SKM-1 treated with dmso at 0.1 percent for 144 hours (cell line): Measurements from ENCODE around the gene HEPACAM.
"Not testable (repeated sequence)": the region's sequence is repeated elsewhere in the genome, so short reads cannot be mapped to it uniquely, and the experiment has no call there.

Experiments
- DNase-seq: peaks from one replicate; lab custom pipeline; 2025; ENCODE audit not compliant: unreplicated experiment; lab: John Stamatoyannopoulos, UW

Gene HEPACAM, protein sequence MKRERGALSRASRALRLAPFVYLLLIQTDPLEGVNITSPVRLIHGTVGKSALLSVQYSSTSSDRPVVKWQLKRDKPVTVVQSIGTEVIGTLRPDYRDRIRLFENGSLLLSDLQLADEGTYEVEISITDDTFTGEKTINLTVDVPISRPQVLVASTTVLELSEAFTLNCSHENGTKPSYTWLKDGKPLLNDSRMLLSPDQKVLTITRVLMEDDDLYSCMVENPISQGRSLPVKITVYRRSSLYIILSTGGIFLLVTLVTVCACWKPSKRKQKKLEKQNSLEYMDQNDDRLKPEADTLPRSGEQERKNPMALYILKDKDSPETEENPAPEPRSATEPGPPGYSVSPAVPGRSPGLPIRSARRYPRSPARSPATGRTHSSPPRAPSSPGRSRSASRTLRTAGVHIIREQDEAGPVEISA

GRCh38 chr11:124935548-124936514 is at the start of gene HEPACAM:
HEPACAM (minus strand) TSS chr11:124936047; CDS start chr11:124936006, 41 bp downstream.
- no peak for DNase-seq

GRCh38 chr11:124984512-124984854 is 48.6 kb upstream of the HEPACAM start:
- DNase-seq, result no peak

GRCh38 chr11:124983674-124984511 is 48.0 kb upstream of the HEPACAM start:
- no peak for DNase-seq

DNA sequence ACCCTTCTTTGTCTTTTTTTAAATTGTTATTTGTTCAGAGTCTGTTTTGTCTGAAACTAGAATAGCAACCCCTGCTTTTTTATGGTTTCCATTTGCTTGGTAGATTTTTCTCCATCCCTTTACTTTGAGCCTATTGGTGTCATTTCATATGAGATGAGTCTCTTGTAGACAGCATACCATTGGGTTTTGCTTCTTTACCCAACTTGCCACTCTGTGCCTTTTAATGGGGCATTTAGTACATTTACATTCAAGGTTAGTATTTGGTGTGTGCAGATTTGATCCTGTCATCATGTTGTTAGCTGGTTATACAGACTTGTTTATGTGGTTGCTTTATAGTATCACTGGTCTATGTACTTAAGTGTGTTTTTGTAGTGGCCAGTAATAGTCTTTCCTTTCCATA is 46.2 kb upstream of the HEPACAM start:
- DNase-seq, result no peak

GRCh38 chr11:124978316-124978715 is 42.5 kb upstream of the HEPACAM start:
- no peak for DNase-seq

GRCh38 chr11:124977006-124977405 is 41.2 kb upstream of the HEPACAM start:
- DNase-seq, result no peak

DNA sequence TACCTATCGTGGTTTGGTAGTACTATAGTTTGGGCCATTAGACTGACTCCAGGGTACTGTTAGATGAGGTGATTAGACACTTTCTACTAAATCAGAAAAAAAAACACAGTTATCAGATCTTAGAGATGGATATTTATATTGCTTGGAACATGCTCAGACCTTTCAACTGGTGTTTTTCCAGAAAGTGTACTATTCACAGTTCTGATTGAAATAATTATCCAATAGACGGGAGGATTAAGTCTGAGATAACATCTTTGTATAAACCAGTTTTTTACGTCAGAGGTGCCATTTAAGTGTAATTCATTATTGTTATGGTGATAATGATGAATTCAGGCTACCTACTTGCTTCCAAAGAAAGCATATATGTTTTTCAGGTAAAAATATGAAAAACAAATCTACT is 40.7 kb upstream of the HEPACAM start:
- DNase-seq, result no peak

GRCh38 chr11:124971810-124972209 is 36.0 kb upstream of the HEPACAM start:
- no peak for DNase-seq

GRCh38 chr11:124970925-124971324 is 35.1 kb upstream of the HEPACAM start:
- peak; percentile 46 for DNase-seq

GRCh38 chr11:124968197-124968596 is 32.4 kb upstream of the HEPACAM start:
- not testable (repeated sequence) for DNase-seq

DNA sequence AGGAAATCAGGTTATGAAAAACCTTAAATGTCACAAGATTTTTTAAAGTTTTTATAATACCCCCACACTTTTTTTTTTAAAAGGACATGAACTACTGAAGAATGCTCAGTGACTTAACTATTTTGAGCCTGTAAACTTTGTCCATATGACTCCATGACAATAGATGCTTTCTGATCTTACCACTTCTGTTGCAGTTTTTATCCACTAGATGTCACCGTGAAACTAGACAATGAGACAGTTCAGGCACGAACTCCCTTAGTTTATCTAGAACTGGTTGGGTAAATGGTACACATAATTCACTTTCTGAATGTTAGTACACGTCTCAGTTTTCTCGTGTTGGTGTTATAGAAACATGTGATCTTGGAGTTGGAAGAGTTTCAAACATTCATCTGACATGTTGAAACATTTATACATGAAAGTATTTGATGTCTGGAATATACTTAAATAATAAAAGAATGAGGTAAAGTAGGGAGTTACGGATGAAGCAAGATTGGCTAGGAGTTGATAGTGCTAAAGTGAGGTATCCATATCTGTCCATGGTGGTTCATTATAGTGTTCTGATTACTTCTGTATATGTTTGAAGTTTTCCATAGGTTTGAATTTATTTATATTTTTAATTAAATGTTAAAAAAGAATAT is 26.2 kb upstream of the HEPACAM start:
- peak; percentile 82 for DNase-seq

- no peak for DNase-seq
Measured at GRCh38 chr11:124955035-124955434, 19.2 kb upstream of the HEPACAM start.

DNA sequence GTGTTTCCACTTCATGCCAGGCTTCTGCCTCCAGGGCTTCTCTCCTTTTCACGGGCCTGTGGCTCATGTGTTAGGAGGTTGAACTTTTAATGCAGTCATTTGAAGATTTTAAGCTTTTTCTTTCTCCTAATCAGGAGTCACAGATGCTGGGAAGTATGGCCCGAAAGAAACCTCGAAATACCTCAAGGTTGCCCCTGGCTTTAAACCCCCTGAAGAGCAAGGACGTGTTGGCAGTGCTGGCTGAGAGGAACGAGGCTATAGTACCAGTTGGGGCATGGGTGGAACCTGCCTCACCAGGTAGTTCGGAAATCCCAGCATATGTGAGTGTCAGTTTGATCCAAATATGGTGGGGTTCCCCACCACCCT is 18.7 kb upstream of the HEPACAM start:
- no peak for DNase-seq

GRCh38 chr11:124953753-124954589 is 18.1 kb upstream of the HEPACAM start, which contains the start of gene CCDC15:
CCDC15 (plus strand) TSS chr11:124954202; CDS start chr11:124954733, 531 bp downstream.
- peak; percentile 94 for DNase-seq

DNA sequence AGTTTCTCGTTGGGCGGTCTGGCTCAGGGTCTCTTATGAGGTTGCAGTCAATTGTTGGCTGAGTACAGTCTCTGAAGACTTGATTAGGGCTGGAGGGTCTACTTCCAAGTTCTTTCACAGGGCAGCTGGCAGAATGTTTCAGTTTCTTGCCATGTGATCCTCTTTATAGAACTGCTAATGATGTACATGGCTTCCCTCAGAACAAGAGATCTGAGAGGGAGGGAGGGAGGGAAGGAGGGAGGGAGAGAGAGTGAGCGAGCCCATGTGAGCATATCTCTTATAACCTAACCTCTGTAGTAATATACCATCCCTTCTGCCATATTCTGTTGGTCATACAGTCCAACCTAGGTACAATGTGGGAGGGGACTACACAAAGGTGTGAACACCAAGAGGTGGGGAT is 15.5 kb upstream of the HEPACAM start:
- DNase-seq, result no peak

- DNase-seq, result no peak
Measured at GRCh38 chr11:124950601-124951330, 14.9 kb upstream of the HEPACAM start.

GRCh38 chr11:124946735-124947141 is 10.9 kb upstream of the HEPACAM start:
- DNase-seq, result no peak

DNA sequence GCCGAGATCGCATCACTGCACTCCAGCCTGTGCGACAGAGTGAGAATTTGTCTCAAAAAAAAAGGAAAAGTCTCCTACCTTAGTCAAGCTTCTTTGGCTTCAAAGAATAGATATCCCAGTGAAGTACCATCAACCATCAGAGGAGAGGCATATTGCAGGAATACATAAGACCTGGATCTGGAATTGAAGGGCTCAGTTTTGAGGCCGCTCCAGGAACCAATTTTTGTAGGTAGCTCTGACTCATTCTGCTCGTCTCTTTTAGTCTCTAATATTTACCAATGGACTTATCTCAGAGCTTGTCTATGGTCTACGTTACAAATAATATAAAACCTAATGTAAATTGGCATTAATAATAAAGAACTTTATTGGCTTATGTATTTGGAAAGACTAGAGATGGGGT is 10.0 kb upstream of the HEPACAM start:
- DNase-seq, result no peak

GRCh38 chr11:124944565-124944964 is 8.7 kb upstream of the HEPACAM start:
- no peak for DNase-seq
